Measurements from ENCODE around the gene AUTS2.

Gene AUTS2

DNA sequence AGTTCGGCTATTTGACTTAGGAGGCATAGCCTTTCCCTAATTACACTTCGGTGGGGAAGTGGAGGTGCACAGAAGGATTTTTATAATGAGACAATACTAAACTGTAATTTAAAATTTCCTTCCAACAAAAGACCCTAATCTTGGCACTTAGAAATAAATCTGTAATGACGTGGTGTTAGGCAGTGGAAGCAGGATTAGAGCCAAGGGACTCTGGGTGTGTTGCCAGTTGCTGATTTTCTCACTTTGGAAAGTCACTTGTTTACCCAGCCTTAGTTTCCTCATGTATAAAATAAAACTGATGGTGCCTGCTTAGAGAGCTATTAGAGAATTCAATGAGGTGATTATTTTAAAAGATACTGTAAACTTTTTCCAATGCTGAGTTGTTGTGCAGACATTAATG lies 287.2 kb downstream of the AUTS2 start:
- TF ChIP-seq, protein P1, sequence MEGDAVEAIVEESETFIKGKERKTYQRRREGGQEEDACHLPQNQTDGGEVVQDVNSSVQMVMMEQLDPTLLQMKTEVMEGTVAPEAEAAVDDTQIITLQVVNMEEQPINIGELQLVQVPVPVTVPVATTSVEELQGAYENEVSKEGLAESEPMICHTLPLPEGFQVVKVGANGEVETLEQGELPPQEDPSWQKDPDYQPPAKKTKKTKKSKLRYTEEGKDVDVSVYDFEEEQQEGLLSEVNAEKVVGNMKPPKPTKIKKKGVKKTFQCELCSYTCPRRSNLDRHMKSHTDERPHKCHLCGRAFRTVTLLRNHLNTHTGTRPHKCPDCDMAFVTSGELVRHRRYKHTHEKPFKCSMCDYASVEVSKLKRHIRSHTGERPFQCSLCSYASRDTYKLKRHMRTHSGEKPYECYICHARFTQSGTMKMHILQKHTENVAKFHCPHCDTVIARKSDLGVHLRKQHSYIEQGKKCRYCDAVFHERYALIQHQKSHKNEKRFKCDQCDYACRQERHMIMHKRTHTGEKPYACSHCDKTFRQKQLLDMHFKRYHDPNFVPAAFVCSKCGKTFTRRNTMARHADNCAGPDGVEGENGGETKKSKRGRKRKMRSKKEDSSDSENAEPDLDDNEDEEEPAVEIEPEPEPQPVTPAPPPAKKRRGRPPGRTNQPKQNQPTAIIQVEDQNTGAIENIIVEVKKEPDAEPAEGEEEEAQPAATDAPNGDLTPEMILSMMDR (IDR thresholded peaks at IDR 0.05), result no peak

DNA sequence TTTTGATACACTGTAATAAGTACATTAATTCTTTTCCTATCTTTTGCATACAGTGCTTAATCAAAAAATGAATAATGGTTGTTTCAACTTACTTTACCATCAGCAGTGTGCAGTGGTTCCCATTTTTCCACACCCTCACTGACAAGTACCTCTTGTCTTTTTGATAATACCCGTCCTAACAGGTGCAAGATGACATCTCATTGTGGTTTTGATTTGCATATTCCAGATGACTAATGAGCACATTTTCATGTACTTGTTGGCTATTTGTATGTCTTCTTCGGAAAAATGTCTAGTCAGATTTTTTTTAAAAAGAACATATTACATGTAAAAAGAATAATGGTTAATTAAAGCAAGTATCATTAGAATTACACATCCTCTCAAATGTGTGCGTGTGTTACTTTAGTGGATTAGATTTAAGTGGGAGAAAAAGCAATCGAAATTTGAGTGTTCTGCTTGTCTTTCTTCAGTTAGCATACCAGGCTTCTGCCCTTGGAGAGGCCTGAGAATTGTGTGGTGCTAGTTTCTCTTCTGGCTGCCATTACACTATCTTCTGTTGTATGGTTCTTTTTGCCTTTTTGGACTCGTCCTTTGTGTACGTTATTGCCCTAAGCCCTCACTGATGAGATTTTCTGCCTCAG lies 291.2 kb downstream of the AUTS2 start:
- TF ChIP-seq, protein P1 (IDR thresholded peaks at IDR 0.05), result no peak

DNA sequence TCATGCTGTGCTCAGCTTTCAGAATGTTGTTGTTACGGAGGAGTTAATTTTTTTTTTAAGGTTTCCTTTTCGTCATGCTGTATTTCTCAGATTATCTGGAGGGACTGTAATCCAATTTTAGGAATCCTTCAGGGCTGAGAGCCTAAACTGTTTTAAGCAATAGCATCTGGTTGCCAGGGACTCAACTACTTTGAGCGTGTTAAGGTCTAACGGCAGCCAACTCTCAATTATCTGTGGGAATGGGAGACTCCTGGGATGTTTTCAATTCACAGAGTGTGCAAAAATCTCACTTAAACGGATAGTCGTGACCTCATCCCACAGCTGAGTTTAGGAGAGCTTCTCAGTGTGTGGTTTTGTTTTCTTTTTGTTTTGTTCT lies 291.7 kb downstream of the AUTS2 start:
- TF ChIP-seq, protein P1 (IDR thresholded peaks at IDR 0.05), result no peak

DNA sequence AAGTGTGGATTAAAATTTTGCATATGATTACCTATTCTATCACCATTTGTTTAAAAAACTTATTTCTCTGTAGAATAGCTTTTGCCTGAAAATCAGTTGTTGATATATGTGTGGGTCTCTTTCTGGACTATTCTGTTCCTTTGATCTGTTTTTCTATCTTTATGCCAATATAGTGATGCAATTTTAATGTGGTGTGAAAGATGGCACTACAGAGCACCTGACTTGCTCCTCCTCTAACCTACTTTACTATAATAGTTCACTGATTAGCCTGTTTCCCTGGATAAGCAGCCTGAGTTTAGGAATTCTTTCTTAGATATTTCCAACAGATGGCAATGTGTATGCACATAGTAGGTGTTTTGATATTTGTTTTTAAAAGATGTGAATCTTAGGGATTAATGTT lies 294.5 kb downstream of the AUTS2 start:
- TF ChIP-seq, protein P1 (IDR thresholded peaks at IDR 0.05), result no peak

DNA sequence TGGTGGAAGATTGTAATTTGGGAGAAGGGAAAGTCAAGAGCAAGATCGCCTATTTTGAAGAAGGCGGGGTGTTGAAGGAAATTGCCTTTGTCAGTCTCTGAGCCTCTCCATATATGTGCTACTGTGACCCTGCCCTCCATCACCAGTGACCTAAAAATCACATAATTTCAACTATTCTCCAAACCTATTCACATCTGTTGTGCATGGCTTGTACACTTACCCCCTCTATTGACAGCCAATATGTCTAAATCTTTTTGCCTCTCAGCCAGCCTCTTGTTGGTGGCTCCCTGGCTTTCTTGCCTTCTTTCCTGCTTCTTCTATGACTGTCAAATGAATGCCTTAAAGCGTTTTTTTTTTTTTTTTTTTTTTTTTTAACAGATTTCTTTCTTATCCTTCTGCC lies 295.6 kb downstream of the AUTS2 start:
- TF ChIP-seq, protein P1 (IDR thresholded peaks at IDR 0.05), result no peak

DNA sequence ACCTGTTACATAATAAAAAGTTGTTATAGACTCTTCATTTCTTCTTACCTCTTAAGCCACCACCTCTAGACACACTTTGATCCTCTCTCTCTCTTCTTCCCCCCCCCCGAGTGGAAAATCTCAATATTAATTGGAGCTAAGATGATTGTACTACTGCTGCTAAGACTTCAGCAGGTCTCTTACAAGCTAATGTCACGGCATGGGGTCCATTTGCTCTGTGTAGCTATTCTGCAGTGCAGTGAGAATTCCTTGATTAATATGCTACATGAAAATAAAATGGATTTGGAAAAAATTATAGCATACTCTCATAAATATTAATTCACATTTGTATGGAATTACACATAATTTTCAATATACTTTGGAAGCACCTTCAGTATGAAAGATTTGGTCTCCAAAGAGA lies 297.2 kb downstream of the AUTS2 start:
- TF ChIP-seq, protein P1 (IDR thresholded peaks at IDR 0.05), result no peak

DNA sequence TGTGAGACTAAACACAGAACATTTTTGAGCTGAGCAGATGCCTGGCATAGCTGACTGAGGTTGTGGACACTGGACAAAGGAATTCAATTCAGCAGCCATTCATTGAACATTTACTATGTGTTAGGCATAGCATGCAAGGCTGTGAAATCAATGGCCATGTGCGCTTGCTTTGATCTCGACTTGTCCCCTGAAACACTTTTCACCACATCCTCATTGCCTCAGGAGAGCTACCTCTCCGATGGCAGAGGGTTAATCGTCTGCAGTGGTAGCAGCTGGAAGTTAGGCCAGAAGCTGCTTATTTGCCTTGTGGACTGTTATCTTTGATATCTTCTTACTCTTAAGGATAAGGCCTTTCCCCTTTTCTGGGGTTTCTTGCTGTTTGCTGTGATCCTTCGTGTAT lies 297.8 kb downstream of the AUTS2 start:
- TF ChIP-seq, protein P1 (IDR thresholded peaks at IDR 0.05), result no peak

DNA sequence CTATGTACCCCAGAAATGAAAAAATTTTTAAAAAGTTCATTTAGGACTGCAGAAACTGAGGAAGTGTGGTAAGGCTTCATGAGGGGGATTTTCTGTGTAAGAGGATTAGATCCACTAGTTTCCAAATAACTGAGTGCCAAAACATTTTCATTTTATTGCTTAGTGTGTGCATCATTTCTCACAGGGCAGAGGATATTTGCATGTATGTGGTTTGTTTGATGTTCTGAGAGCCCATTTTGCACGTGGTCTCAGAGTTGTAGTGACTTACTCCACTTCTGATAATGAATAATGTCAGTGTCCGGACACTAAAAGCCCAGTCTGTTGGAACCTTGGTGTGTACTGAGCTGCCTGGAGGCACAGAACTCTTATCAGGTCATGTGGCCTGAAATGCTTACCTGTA lies 299.9 kb downstream of the AUTS2 start:
- TF ChIP-seq, protein P1 (IDR thresholded peaks at IDR 0.05), result no peak

Data from LNCAP (cell line).